Activated naive CD8-positive, alpha-beta T cell treated with anti-CD3 and anti-CD28 coated beads for 36 hours (primary cell): Measurements from ENCODE around the gene NBAS. TPM values are rescaled to one million over a fixed set of nuclear protein-coding genes. Genes with fewer than 3 reads are reported as not detected.
A peak's percentile ranks its signal among the peaks of the same experiment; 100 is the strongest.

Experiments used
- DNase-seq: peaks from one replicate; pipeline ENCODE4 v3.0.0; 2021
- H3K27ac Mint-ChIP-seq: one replicate; pipeline ENCODE4 v1.8.0; 2022; ENCODE audit warnings: mild to moderate bottlenecking, moderate library complexity, mixed read lengths
- H3K27me3 Mint-ChIP-seq: one replicate; pipeline ENCODE4 v1.8.0; 2022; ENCODE audit warnings: mild to moderate bottlenecking, mixed read lengths
- H3K36me3 Mint-ChIP-seq: one replicate; pipeline ENCODE4 v1.8.0; 2021; ENCODE audit warnings: mild to moderate bottlenecking, mixed read lengths
- H3K4me1 Mint-ChIP-seq: one replicate; pipeline ENCODE4 v1.8.0; 2021; ENCODE audit warnings: mixed read lengths
- H3K4me3 Mint-ChIP-seq: one replicate; pipeline ENCODE4 v1.8.0; 2022; ENCODE audit warnings: mild to moderate bottlenecking, moderate library complexity, mixed read lengths
- H3K9me3 Mint-ChIP-seq: one replicate; pipeline ENCODE4 v1.8.0; 2022; ENCODE audit warnings: mixed read lengths
- total RNA-seq, 2 experiments: library from RNA; stranded (reverse); gene quantifications; one replicate each; pipeline ENCODE4 v1.2.3, GENCODE V29; 2021

NBAS gene
- total RNA-seq, 2 experiments from 2014 or later: 34.1 to 38.2 TPM

- Mint-ChIP-seq H3K27me3 (no peaks in the 10 kb centered on the region), H3K4me1 (peaks cover 20% of the 10 kb centered on the region), H3K36me3 (peaks cover 33% of the 10 kb centered on the region), H3K4me3 (no peak overlapping the region), H3K27ac (peak overlapping the region; percentile 11), H3K9me3 (no peaks in the 10 kb centered on the region)
- no peak for DNase-seq
These were observed 34.8 kb upstream of the NBAS start for GRCh38 chr2:15595936-15596335.

GRCh38 chr2:15595342-15595905 lies 34.3 kb upstream of the NBAS start:
- Mint-ChIP-seq H3K9me3 (no peaks in the 10 kb centered on the region), H3K27me3 (no peaks in the 10 kb centered on the region), H3K36me3 (peaks cover 34% of the 10 kb centered on the region), H3K4me3 (no peak overlapping the region), H3K27ac (no peak overlapping the region), H3K4me1 (peaks cover 20% of the 10 kb centered on the region)
- no peak for DNase-seq

GRCh38 chr2:15594291-15595256 lies 33.4 kb upstream of the NBAS start:
- no peaks in the 10 kb centered on the region for H3K9me3 Mint-ChIP-seq
- peaks cover 34% of the 10 kb centered on the region for H3K36me3 Mint-ChIP-seq
- peaks cover 23% of the 10 kb centered on the region for H3K4me1 Mint-ChIP-seq
- H3K27ac Mint-ChIP-seq: no peak overlapping the region
- DNase-seq: no peak
- no peaks in the 10 kb centered on the region for H3K27me3 Mint-ChIP-seq
- no peak overlapping the region for H3K4me3 Mint-ChIP-seq

- H3K27ac Mint-ChIP-seq: peak overlapping the region; percentile 25
- peak overlapping the region; percentile 96 for H3K4me3 Mint-ChIP-seq
- peaks cover 36% of the 10 kb centered on the region for H3K36me3 Mint-ChIP-seq
- no peaks in the 10 kb centered on the region for H3K27me3 Mint-ChIP-seq
- no peak for DNase-seq
- H3K4me1 Mint-ChIP-seq: peaks cover 23% of the 10 kb centered on the region
- H3K9me3 Mint-ChIP-seq: no peaks in the 10 kb centered on the region
These were observed 32.2 kb upstream of the NBAS start for GRCh38 chr2:15593327-15593705.

GRCh38 chr2:15591692-15592463 lies 30.7 kb upstream of the NBAS start, which contains the start of gene DDX1:
Gene DDX1 (plus strand): TSS chr2:15591868. CDS start chr2:15591934, 66 bp downstream.
- no peaks in the 10 kb centered on the region for H3K27me3 Mint-ChIP-seq
- H3K36me3 Mint-ChIP-seq: peaks cover 33% of the 10 kb centered on the region
- peak within 1 kb of the TSS; percentile 96 for H3K4me3 Mint-ChIP-seq

GRCh38 chr2:15591373-15591691 lies 30.2 kb upstream of the NBAS start:
- Mint-ChIP-seq H3K27me3 (no peaks in the 10 kb centered on the region), H3K9me3 (no peaks in the 10 kb centered on the region), H3K27ac (peak overlapping the region; percentile 96), H3K4me1 (peaks cover 22% of the 10 kb centered on the region), H3K4me3 (peak overlapping the region; percentile 96), H3K36me3 (peaks cover 31% of the 10 kb centered on the region)
- DNase-seq: no peak

More at GRCh38 chr2:15591692-15592463, 30.7 kb upstream of the NBAS start, which contains the start of gene DDX1:
- DNase-seq: peak; percentile 89
- Mint-ChIP-seq H3K27ac (peak within 1 kb of the TSS; percentile 96), H3K9me3 (no peaks in the 10 kb centered on the region), H3K4me1 (peaks cover 23% of the 10 kb centered on the region)

- H3K27ac Mint-ChIP-seq: no peak overlapping the region
- DNase-seq: peak; percentile 15
- no peak overlapping the region for H3K4me3 Mint-ChIP-seq
- H3K36me3 Mint-ChIP-seq: peaks cover 22% of the 10 kb centered on the region
- no peaks in the 10 kb centered on the region for H3K27me3 Mint-ChIP-seq
- H3K4me1 Mint-ChIP-seq: peaks cover 11% of the 10 kb centered on the region
- no peaks in the 10 kb centered on the region for H3K9me3 Mint-ChIP-seq
These were observed 27.3 kb upstream of the NBAS start for GRCh38 chr2:15588329-15588919.

GRCh38 chr2:15584767-15585469 lies 23.8 kb upstream of the NBAS start:
- H3K27ac Mint-ChIP-seq: no peak overlapping the region
- peaks cover 9% of the 10 kb centered on the region for H3K36me3 Mint-ChIP-seq
- H3K9me3 Mint-ChIP-seq: no peaks in the 10 kb centered on the region
- no peak for DNase-seq
- no peaks in the 10 kb centered on the region for H3K27me3 Mint-ChIP-seq
- no peak overlapping the region for H3K4me3 Mint-ChIP-seq
- no peaks in the 10 kb centered on the region for H3K4me1 Mint-ChIP-seq

GRCh38 chr2:15584316-15584715 lies 23.2 kb upstream of the NBAS start:
- Mint-ChIP-seq H3K27me3 (no peaks in the 10 kb centered on the region), H3K36me3 (peaks cover 9% of the 10 kb centered on the region), H3K4me1 (no peaks in the 10 kb centered on the region), H3K9me3 (no peaks in the 10 kb centered on the region), H3K27ac (no peak overlapping the region), H3K4me3 (no peak overlapping the region)
- DNase-seq: no peak

- no peak overlapping the region for H3K27ac Mint-ChIP-seq
- DNase-seq: no peak
- H3K9me3 Mint-ChIP-seq: no peaks in the 10 kb centered on the region
- peaks cover 2% of the 10 kb centered on the region for H3K27me3 Mint-ChIP-seq
- no peaks in the 10 kb centered on the region for H3K4me1 Mint-ChIP-seq
- peaks cover 8% of the 10 kb centered on the region for H3K36me3 Mint-ChIP-seq
- H3K4me3 Mint-ChIP-seq: no peak overlapping the region
These were observed 22.7 kb upstream of the NBAS start for GRCh38 chr2:15583826-15584225.

- H3K4me1 Mint-ChIP-seq: no peaks in the 10 kb centered on the region
- no peaks in the 10 kb centered on the region for H3K9me3 Mint-ChIP-seq
- H3K4me3 Mint-ChIP-seq: no peak overlapping the region
- peaks cover 6% of the 10 kb centered on the region for H3K36me3 Mint-ChIP-seq
- H3K27ac Mint-ChIP-seq: no peak overlapping the region
- no peak for DNase-seq
- H3K27me3 Mint-ChIP-seq: peaks cover 3% of the 10 kb centered on the region
These were observed 21.7 kb upstream of the NBAS start for GRCh38 chr2:15582710-15583357.

GRCh38 chr2:15580451-15580850 lies 19.3 kb upstream of the NBAS start:
- Mint-ChIP-seq H3K27me3 (peaks cover 3% of the 10 kb centered on the region), H3K36me3 (peaks cover 4% of the 10 kb centered on the region), H3K27ac (no peak overlapping the region), H3K4me3 (no peak overlapping the region), H3K4me1 (no peaks in the 10 kb centered on the region), H3K9me3 (no peaks in the 10 kb centered on the region)
- no peak for DNase-seq

- no peaks in the 10 kb centered on the region for H3K9me3 Mint-ChIP-seq
These were observed 18.5 kb upstream of the NBAS start for GRCh38 chr2:15579641-15580040.

More at GRCh38 chr2:15579641-15580040, 18.5 kb upstream of the NBAS start:
- Mint-ChIP-seq H3K27me3 (peaks cover 3% of the 10 kb centered on the region), H3K4me1 (no peaks in the 10 kb centered on the region), H3K4me3 (no peak overlapping the region), H3K27ac (no peak overlapping the region), H3K36me3 (no peaks in the 10 kb centered on the region)
- no peak for DNase-seq
